Measurements from ENCODE around the gene OSER1. TPM values are rescaled to one million over a fixed set of nuclear protein-coding genes. Genes with fewer than 3 reads are reported as not detected.
"Not testable (repeated sequence)": the region's sequence is repeated elsewhere in the genome, so short reads cannot be mapped to it uniquely, and the experiment has no call there.

Gene OSER1
- total RNA-seq, 4 donors from 2014 or later: 41.2 to 49.6 (median 46.8) TPM

GRCh38 chr20:44245977-44246376 is 35.4 kb upstream of the OSER1 start:
- TF ChIP-seq CTCF (IDR thresholded peaks at IDR 0.05) (no peak), POLR2A (IDR thresholded peaks at IDR 0.05) (no peak)

GRCh38 chr20:44241796-44242195 is 31.2 kb upstream of the OSER1 start:
- no peak for DNase-seq (ENCODE audit: low spot score in 2 of 2)
- intact Hi-C loops (cut with DNase I; ENCODE audit: low total_unique reads): no loop called here
- no peak for TF ChIP-seq CTCF (IDR thresholded peaks at IDR 0.05)
- no peak for TF ChIP-seq POLR2A (IDR thresholded peaks at IDR 0.05)
- no peak overlapping the region for H3K4me3 ChIP-seq (ENCODE audit: low read depth, poor library complexity, severe bottlenecking)
- 93 to 100% methylated on average over 2 of the region's 2 CpGs for WGBS, 2 donors

More at GRCh38 chr20:44245977-44246376, 35.4 kb upstream of the OSER1 start:
- WGBS, 2 donors: 68 to 69% methylated on average over 4 of the region's 4 CpGs
- DNase-seq (ENCODE audit: low spot score in 2 of 2): no peak
- intact Hi-C loops (cut with DNase I; ENCODE audit: low total_unique reads): no loop called here
- no peak overlapping the region for H3K4me3 ChIP-seq (ENCODE audit: low read depth, poor library complexity, severe bottlenecking)

GRCh38 chr20:44236840-44237239 is 26.3 kb upstream of the OSER1 start:
- intact Hi-C loops (cut with DNase I; ENCODE audit: low total_unique reads); H3K4me3 ChIP-seq (ENCODE audit: low read depth, poor library complexity, severe bottlenecking); DNase-seq (ENCODE audit: low spot score in 2 of 2): not testable (repeated sequence)
- WGBS, 2 donors: 64 to 82% methylated on average over 2 of the region's 2 CpGs

GRCh38 chr20:44235702-44236101 is 25.1 kb upstream of the OSER1 start:
- intact Hi-C loops (cut with DNase I; ENCODE audit: low total_unique reads): no loop called here
- no peak overlapping the region for H3K4me3 ChIP-seq (ENCODE audit: low read depth, poor library complexity, severe bottlenecking)
- DNase-seq (ENCODE audit: low spot score in 2 of 2): no peak
- 96 to 100% methylated on average over 2 of the region's 2 CpGs for WGBS, 2 donors
- no peak for TF ChIP-seq CTCF (IDR thresholded peaks at IDR 0.05)
- TF ChIP-seq POLR2A (IDR thresholded peaks at IDR 0.05): no peak

- DNase-seq (ENCODE audit: low spot score in 2 of 2): no peak
- WGBS, 2 donors: 90 to 96% methylated on average over 14 of the region's 14 CpGs
- intact Hi-C loops (cut with DNase I; ENCODE audit: low total_unique reads): no loop called here
- TF ChIP-seq CTCF (IDR thresholded peaks at IDR 0.05) (no peak), POLR2A (IDR thresholded peaks at IDR 0.05) (no peak)
- no peak overlapping the region for H3K4me3 ChIP-seq (ENCODE audit: low read depth, poor library complexity, severe bottlenecking)
Observed at GRCh38 chr20:44234566-44235317, 24.2 kb upstream of the OSER1 start.

- 89 to 92% methylated on average over 6 of the region's 6 CpGs for WGBS, 2 donors
- DNase-seq (ENCODE audit: low spot score in 2 of 2): no peak
- no peak overlapping the region for H3K4me3 ChIP-seq (ENCODE audit: low read depth, poor library complexity, severe bottlenecking)
- intact Hi-C loops (cut with DNase I; ENCODE audit: low total_unique reads): no loop called here
- no peak for TF ChIP-seq CTCF (IDR thresholded peaks at IDR 0.05)
- no peak for TF ChIP-seq POLR2A (IDR thresholded peaks at IDR 0.05)
Observed at GRCh38 chr20:44233436-44234016, 23.0 kb upstream of the OSER1 start.

- H3K4me3 ChIP-seq (ENCODE audit: low read depth, poor library complexity, severe bottlenecking); DNase-seq (ENCODE audit: low spot score in 2 of 2); intact Hi-C loops (cut with DNase I; ENCODE audit: low total_unique reads): not testable (repeated sequence)
- 97% methylated on average over 4 of the region's 4 CpGs for WGBS, 2 donors
Observed at GRCh38 chr20:44232469-44232856, 21.9 kb upstream of the OSER1 start.

Measured in lower leg skin (tissue), 4 donors.